NCI-H128 (cell line): Measurements from ENCODE around the gene GPLD1.
"Not testable (repeated sequence)": the region's sequence is repeated elsewhere in the genome, so short reads cannot be mapped to it uniquely, and the experiment has no call there.

Experiments used
- DNase-seq: peaks from one replicate; lab custom pipeline; 2025; ENCODE audit not compliant: unreplicated experiment; lab: John Stamatoyannopoulos, UW

The GPLD1 gene

GRCh38 chr6:24425091-24425490, 64.3 kb downstream of the GPLD1 start:
- no peak for DNase-seq

GRCh38 chr6:24419526-24419925, 69.9 kb downstream of the GPLD1 start:
- DNase-seq, result no peak

GRCh38 chr6:24415753-24416152, 73.6 kb downstream of the GPLD1 start:
- no peak for DNase-seq

- not testable (repeated sequence) for DNase-seq
Measured at GRCh38 chr6:24414531-24414930, 74.8 kb downstream of the GPLD1 start.

GRCh38 chr6:24412294-24412693, 77.1 kb downstream of the GPLD1 start:
- no peak for DNase-seq

- DNase-seq, result no peak
Measured at GRCh38 chr6:24410622-24411021, 78.8 kb downstream of the GPLD1 start.

GRCh38 chr6:24408719-24409410, 80.5 kb downstream of the GPLD1 start:
- no peak for DNase-seq

- no peak for DNase-seq
Measured at GRCh38 chr6:24405262-24405661, 84.1 kb downstream of the GPLD1 start.

- no peak for DNase-seq
Measured at GRCh38 chr6:24403501-24403824, 85.9 kb downstream of the GPLD1 start.

GRCh38 chr6:24402697-24403500, 86.5 kb downstream of the GPLD1 start, which contains the start of gene MRS2:
Gene MRS2, plus strand, starts transcription at chr6:24402936. Its CDS starts 111 bp downstream, at chr6:24403047.
- peak; percentile 60 for DNase-seq

- no peak for DNase-seq
Measured at GRCh38 chr6:24401458-24401857, 87.9 kb downstream of the GPLD1 start.

- DNase-seq, result not testable (repeated sequence)
Measured at GRCh38 chr6:24400045-24401039, 89.0 kb downstream of the GPLD1 start.

GRCh38 chr6:24397631-24398030, 91.7 kb downstream of the GPLD1 start:
- DNase-seq, result no peak

- DNase-seq, result no peak
Measured at GRCh38 chr6:24396824-24397223, 92.6 kb downstream of the GPLD1 start.

- no peak for DNase-seq
Measured at GRCh38 chr6:24394780-24395437, 94.5 kb downstream of the GPLD1 start.

- DNase-seq, result no peak
Measured at GRCh38 chr6:24394061-24394779, 95.2 kb downstream of the GPLD1 start.

- DNase-seq, result no peak
Measured at GRCh38 chr6:24391756-24392405, 97.5 kb downstream of the GPLD1 start.

- no peak for DNase-seq
Measured at GRCh38 chr6:24391208-24391607, 98.2 kb downstream of the GPLD1 start.

GRCh38 chr6:24387818-24388217, 101.6 kb downstream of the GPLD1 start:
- DNase-seq, result no peak
